NCI-H2227 treated with DMSO at 0.1 percent for 48 hours (cell line): ENCODE measurements around the gene ONECUT1.
A peak's percentile ranks its signal among the peaks of the same experiment; 100 is the strongest.

ENCODE experiments used
- DNase-seq: peaks from one replicate; lab custom pipeline; 2025; lab: John Stamatoyannopoulos, UW

ONECUT1 gene

DNA sequence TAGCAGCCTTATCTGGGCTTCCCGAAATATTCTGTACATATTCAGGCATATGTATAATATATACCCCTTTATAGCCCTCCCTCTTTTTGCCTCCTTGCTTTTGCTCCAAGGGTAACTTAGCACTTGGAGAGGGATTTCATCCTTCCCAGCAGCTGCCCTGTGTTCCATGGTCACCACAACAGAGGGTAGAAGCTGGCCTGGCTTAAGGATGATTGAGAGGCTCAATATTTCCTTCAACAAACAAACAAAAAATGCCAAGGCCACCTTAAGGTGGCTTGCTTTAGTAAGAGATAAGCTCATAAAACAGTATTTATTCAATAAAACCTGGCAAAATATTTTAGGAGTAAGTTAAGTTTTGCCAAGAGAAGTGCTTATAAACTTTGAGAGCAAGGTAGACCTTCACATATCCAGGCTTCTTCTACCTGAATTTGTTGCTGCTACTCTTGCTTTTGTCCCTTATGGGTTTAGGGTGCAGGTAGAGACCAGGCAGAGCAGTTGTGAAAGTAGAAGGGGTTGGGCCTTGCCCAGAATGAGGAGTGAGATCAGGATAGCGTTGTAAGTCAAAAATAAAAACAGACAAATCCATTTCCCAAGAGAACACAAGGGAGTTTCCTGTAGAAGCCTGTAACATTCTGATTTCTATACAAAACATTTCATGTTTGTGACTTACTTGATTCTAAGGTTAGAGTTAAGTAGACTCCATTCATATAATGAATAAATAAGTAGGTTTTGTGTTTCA lies 58.2 kb downstream of the ONECUT1 start:
- DNase-seq = no peak

- DNase-seq = no peak
Observed at GRCh38 chr15:52731004-52731403, 59.1 kb downstream of the ONECUT1 start.

GRCh38 chr15:52730594-52730993 lies 59.5 kb downstream of the ONECUT1 start:
- no peak for DNase-seq

DNA sequence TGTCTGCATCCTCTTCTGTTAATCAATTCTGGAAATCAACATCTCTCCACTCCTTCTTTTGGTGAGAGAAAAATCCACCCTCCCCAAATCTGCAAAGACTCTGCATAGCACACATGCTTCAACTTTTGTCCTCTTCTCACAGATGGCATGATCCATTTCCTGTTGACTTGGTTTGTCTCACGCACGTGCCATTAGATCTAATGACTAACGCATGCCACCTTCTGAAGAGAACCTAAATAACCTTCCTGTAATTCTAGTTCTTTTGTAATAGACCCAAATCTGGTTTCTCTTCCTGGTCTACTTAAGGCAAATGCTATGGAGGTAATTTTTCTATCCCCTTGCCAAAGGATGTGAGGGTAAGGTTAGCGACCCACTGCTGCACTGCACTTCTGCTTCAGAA lies 60.0 kb downstream of the ONECUT1 start:
- DNase-seq = no peak

DNA sequence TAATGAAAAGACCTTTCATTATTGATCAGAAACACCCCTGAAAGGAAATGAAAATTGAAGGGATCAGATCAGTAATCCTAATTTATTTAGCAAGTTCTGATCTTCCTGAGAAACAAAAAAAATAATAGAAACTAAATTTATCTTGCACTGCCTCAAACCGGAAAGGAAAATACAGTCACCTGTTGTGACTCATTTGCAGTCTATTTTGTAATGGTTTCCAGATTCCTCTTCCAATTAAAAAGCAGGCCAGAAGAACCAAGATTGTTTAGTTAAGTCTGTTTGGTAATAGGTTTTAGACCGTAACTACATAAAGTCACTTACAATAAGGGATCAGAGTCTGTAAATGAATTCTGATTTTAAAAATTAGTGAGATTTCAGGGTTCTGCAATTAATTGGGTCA lies 61.2 kb downstream of the ONECUT1 start:
- no peak for DNase-seq

- DNase-seq = no peak
Observed at GRCh38 chr15:52727815-52728214, 62.3 kb downstream of the ONECUT1 start.

- DNase-seq = no peak
Observed at GRCh38 chr15:52726195-52726594, 63.9 kb downstream of the ONECUT1 start.

DNA sequence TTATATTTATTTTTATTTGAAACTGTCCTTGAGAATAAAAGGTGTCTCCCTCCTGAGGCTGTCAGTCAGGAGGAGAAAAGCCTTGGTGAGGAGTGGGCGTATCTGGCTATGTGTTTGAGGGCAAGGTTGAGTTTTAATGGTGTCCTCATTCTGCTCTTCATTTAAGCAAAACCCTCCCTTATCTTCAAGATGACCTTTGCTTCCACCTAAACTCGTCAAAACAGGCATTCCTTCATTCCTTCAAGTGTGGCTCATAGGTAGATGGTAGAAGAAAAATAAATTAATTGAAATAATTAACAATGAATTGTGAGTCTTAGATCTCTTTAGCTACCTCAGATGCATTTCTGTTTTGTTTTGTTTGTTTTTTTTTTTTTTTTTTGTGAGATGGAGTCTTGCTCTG lies 71.6 kb downstream of the ONECUT1 start:
- DNase-seq = no peak

DNA sequence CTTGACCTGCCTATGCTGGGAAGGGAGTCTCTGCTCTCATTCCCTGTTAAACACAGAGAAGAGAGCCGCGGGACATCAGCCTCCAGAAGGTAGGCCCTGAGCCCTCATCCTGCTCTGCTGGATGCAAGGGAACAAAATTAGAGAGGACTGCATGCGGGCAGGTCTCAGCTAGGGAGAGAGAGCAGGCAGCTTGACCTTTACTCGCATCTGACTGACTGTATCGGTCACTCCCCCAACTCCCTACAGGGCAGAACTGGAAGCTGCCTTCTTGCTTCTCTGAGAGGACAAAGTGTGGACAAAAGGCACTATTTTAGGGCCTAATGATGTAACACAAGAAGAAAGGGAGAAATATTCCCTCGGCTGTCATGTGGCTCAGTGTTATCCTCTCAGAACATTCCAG lies 72.2 kb downstream of the ONECUT1 start:
- DNase-seq = no peak

DNA sequence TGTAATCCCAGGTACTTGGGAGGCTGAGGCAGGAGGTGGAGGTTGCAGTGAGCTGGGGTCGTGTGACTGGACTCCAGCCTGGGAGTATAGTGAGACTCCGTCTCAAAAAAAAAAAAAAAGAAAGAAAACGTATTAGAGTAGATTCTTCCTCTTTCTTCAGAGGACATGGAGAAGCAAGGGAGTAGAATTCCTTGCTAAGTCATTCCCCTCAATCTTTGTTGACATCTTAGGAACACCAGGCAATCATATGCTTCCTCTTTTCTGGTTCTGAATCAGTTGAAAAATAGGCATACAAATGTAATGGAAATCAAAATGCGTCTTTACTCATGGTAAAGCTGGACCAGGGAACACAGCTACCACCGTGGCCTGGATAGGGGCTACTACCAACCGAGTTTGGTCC lies 72.7 kb downstream of the ONECUT1 start:
- DNase-seq = no peak

- no peak for DNase-seq
Observed at GRCh38 chr15:52716536-52716935, 73.6 kb downstream of the ONECUT1 start.

- DNase-seq = no peak
Observed at GRCh38 chr15:52715411-52715810, 74.7 kb downstream of the ONECUT1 start.

DNA sequence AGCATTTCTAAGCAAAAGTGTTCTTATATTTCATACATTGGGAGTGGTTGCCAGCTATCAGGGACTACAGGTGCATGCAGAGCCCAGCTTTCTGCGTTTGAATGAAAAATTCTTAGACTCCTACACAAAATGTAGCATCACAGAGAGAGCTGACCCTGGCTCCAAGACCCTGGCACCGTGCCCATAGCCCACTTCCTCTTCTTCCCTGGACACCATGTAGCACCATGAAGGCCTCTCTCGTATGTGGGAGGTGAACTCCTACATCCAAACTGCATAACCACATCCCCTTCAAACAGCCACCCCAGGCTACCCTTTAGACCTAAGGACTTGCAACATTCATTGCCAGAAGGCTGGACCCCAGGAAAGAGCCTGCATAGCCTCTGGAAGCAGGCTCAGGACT lies 75.2 kb downstream of the ONECUT1 start:
- DNase-seq = no peak

DNA sequence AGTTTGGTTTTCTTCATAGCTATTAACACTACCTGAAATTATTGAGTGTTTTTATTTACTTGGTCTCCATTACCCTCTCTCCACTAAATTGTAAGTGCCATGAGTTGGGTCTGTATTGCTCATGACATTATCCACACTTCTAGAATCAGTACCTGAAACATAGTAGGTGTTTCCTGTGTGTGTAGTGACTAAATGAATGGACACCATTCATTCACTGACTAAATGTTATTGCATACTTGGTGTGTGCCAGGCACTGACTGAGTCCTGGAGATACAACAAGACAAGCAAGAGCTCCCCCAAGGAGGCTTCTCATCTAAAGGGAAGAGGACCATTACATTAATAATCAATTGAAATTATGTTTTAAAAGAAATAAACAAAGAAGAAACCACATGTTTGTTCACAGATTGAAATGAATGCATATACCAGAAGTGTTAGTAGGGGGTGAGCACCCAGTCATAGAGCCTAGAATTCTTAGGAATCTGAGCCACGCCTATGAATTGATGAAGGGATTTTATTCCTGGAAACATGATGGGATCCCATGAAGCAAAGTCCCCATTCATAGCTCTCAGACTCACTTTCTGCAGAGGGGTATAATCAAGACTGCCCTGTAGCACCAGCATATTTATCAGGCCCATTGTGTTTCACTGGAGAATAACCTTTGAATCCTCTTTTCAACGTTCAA lies 79.3 kb downstream of the ONECUT1 start:
- DNase-seq = peak; percentile 24

- DNase-seq = no peak
Observed at GRCh38 chr15:52710050-52710707, 80.0 kb downstream of the ONECUT1 start.

GRCh38 chr15:52709187-52709981 lies 80.8 kb downstream of the ONECUT1 start:
- peak; percentile 56 for DNase-seq
